Breast epithelium (tissue), 4 donors: ENCODE measurements around the gene XAGE5. TPM values are rescaled to one million over a fixed set of nuclear protein-coding genes. Genes with fewer than 3 reads are reported as not detected.
"Not testable (repeated sequence)": the region's sequence is repeated elsewhere in the genome, so short reads cannot be mapped to it uniquely, and the experiment has no call there.

Experiments
- DNase-seq, 2 donors: peaks; one replicate each; pipeline ENCODE4 v3.0.0-alpha.2; 2019; ENCODE audit warnings: low spot score in 2 of 2
- H3K27ac ChIP-seq, 2 donors: fragments of 200-600 bp; sonication (generic) in 1 of 2; one replicate each; pipeline ENCODE4 v1.5.1; 2016 to 2019; ENCODE audit warnings: mild to moderate bottlenecking in 1 of 2
- H3K27me3 ChIP-seq, 2 donors: fragments of 200-600 bp; sonication (generic) in 1 of 2; one replicate each; pipeline versions ENCODE4 v1.5.1 to v1.6.0; 2017 to 2019; ENCODE audit warnings: control low read depth in 1 of 2, mild to moderate bottlenecking in 1 of 2
- H3K36me3 ChIP-seq: fragments of 200-600 bp; one replicate; pipeline ENCODE4 v1.5.1; 2019
- H3K4me1 ChIP-seq, 2 donors: fragments of 200-600 bp; sonication (generic); one replicate each; pipeline ENCODE4 v1.5.1; 2016 to 2019; ENCODE audit warnings: control low read depth in 1 of 2
- H3K4me3 ChIP-seq, 3 donors: fragments of 200-600 bp; sonication (generic); 1 replicate in 2 of 3; 2 replicates in 1 of 3; pipeline ENCODE4 v1.5.1; 2016 to 2019; ENCODE audit warnings: mild to moderate bottlenecking in 3 of 3, moderate library complexity in 2 of 3
- H3K9me3 ChIP-seq, 2 donors: fragments of 200-600 bp; sonication (generic) in 1 of 2; one replicate each; pipeline ENCODE4 v1.5.1; 2016 to 2019; ENCODE audit warnings: control low read depth in 1 of 2
- POLR2A ChIP-seq: fragments of 450-650 bp; IDR thresholded peaks from one replicate; pipeline ENCODE4 v1.6.1; 2016; ENCODE audit warnings: antibody characterized with exemption, mild to moderate bottlenecking, moderate library complexity
- POLR2AphosphoS5 ChIP-seq, 3 donors: sonication (generic); formaldehyde crosslinking; IDR thresholded peaks; one replicate each; pipeline ENCODE4 v1.6.1; 2017; ENCODE audit warnings: antibody characterized with exemption in 3 of 3
- intact Hi-C: fragments of 100-400 bp; cut with DNase I; formaldehyde crosslinking; loops from one replicate; pipeline ENCODE4 v1.15.1; 2023; ENCODE audit warnings: low total_unique reads
- total RNA-seq, 3 donors: library from RNA; depleted of rRNA; stranded (reverse); fragments of >200 nt; gene quantifications; one replicate each; pipeline ENCODE4 v1.1.0, GENCODE V29; 2016
- TF ChIP-seq, protein P1 (sequence below), 3 donors: fragments of 450-650 bp; IDR thresholded peaks; one replicate each; pipeline ENCODE4 v1.5.1; 2016 to 2017; ENCODE audit warnings: antibody characterized with exemption in 3 of 3, mild to moderate bottlenecking in 3 of 3, moderate library complexity in 3 of 3

XAGE5 gene
- total RNA-seq, 3 donors from 2014 or later = not detected

- DNase-seq = no peak
- H3K27ac ChIP-seq = no peak overlapping the region
- TF ChIP-seq POLR2A = no peak
- TF ChIP-seq, protein P1, sequence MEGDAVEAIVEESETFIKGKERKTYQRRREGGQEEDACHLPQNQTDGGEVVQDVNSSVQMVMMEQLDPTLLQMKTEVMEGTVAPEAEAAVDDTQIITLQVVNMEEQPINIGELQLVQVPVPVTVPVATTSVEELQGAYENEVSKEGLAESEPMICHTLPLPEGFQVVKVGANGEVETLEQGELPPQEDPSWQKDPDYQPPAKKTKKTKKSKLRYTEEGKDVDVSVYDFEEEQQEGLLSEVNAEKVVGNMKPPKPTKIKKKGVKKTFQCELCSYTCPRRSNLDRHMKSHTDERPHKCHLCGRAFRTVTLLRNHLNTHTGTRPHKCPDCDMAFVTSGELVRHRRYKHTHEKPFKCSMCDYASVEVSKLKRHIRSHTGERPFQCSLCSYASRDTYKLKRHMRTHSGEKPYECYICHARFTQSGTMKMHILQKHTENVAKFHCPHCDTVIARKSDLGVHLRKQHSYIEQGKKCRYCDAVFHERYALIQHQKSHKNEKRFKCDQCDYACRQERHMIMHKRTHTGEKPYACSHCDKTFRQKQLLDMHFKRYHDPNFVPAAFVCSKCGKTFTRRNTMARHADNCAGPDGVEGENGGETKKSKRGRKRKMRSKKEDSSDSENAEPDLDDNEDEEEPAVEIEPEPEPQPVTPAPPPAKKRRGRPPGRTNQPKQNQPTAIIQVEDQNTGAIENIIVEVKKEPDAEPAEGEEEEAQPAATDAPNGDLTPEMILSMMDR (IDR thresholded peaks at IDR 0.05) = no peak
- TF ChIP-seq POLR2AphosphoS5 (IDR thresholded peaks at IDR 0.05) = no peak
- H3K4me3 ChIP-seq = no peak overlapping the region
- no peaks in the 10 kb centered on the region for H3K4me1 ChIP-seq
- peaks cover 0 to 43% of the 10 kb centered on the region in 2 donors for H3K27me3 ChIP-seq
- no peaks in the 10 kb centered on the region for H3K9me3 ChIP-seq
- no peaks in the 10 kb centered on the region for H3K36me3 ChIP-seq
- intact Hi-C loops = no loop called here
These were observed 13.5 kb downstream of the XAGE5 start for GRCh38 chrX:52824608-52825007.

DNA sequence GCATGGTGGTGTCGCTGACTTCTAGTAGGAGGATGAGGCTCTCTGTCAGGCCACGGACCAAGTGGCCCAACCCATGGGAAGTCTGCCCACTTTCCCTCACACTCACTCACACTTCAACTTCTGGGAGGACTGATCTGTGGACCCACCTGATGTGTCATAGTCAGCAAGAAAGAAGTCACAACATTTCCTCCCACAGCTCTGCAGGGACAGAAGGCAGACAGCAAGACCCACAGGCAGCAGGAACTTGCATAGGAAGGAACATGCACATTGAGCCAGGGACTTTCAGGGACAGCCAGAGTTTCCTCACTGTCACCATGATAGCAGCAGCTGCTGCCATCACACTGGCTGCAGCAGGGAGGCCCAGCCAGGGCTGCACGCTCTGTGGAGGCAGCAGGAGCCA lies 19.5 kb downstream of the XAGE5 start:
- Histone ChIP-seq H3K27me3 (peaks cover 0 to 47% of the 10 kb centered on the region in 2 donors), H3K4me1 (no peaks in the 10 kb centered on the region), H3K27ac (no peak overlapping the region), H3K9me3 (no peaks in the 10 kb centered on the region), H3K36me3 (no peaks in the 10 kb centered on the region), H3K4me3 (no peak overlapping the region)
- no peak for TF ChIP-seq POLR2A
- no peak for TF ChIP-seq POLR2AphosphoS5 (IDR thresholded peaks at IDR 0.05)
- TF ChIP-seq, protein P1 (IDR thresholded peaks at IDR 0.05) = no peak
- intact Hi-C loops = no loop called here
- no peak for DNase-seq

DNA sequence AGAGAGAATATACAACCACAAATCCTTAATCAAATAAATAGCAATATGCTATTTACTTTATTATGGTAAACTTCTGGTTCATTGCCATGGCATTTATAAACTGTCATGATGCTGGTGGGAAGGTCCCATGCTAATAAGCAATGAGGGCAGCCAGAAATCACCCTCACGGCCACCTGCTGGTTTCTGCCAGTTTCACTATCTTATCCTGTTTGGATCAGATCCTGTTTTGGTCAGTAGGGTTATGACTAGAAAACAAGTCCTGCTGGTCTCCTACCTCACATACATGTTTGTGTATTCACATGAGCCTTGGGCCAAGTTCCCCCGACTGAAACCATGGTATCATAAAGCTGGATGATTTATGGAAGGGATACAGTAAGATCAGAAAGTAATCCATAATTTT lies 28.1 kb downstream of the XAGE5 start:
- Histone ChIP-seq H3K27ac (no peak overlapping the region), H3K4me1 (no peaks in the 10 kb centered on the region), H3K27me3 (peaks cover 0 to 20% of the 10 kb centered on the region in 2 donors), H3K9me3 (no peaks in the 10 kb centered on the region), H3K36me3 (no peaks in the 10 kb centered on the region), H3K4me3 (no peak overlapping the region)
- TF ChIP-seq POLR2A (no peak), POLR2AphosphoS5 (IDR thresholded peaks at IDR 0.05) (no peak)
- TF ChIP-seq, protein P1 (IDR thresholded peaks at IDR 0.05) = no peak
- intact Hi-C loops = no loop called here
- DNase-seq = no peak

- H3K4me1 ChIP-seq, intact Hi-C loops, H3K27ac ChIP-seq, DNase-seq, H3K9me3 ChIP-seq, H3K4me3 ChIP-seq, H3K36me3 ChIP-seq: not testable (repeated sequence)
- peaks cover 0 to 21% of the 10 kb centered on the region in 2 donors for H3K27me3 ChIP-seq
These were observed 32.5 kb downstream of the XAGE5 start for GRCh38 chrX:52843619-52844018.

DNA sequence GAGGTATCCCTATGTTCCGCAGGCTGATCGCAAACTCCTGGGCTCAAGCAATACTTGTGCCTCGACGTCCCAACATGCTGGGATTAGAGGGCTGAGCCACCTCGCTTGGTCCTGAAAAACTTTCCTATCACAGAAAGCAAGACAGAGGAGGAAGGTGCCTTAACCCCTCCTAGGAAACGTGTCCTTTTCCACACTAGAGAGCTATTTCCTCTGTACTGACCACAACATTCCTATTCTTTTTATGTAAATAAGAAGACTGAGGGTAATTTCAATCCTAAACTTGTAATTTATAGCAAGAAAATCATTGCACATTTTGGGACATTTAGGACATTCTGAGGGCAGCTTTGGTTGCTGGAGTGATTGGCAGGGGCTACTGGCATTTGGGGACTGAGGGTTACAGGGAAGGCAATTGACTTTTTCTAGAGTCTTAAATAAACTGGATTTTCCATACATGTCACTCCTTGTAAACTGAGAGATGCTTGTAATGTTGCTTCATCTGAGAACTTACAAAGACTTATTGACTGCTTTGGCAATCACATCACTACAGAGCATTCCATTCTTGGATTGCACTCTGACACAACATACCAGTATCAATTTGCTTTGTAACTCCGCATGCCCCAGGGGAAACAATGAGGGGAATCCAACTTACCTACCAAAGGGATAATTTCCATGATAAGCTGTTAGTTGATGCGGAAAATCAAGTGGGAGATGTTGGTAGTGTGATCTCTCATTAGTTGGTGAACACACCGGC lies 41.2 kb downstream of the XAGE5 start:
- DNase-seq = no peak
- no peaks in the 10 kb centered on the region for H3K36me3 ChIP-seq
- peaks cover 0 to 70% of the 10 kb centered on the region in 2 donors for H3K27me3 ChIP-seq
- H3K27ac ChIP-seq = no peak overlapping the region
- no peaks in the 10 kb centered on the region for H3K4me1 ChIP-seq
- TF ChIP-seq POLR2AphosphoS5 (IDR thresholded peaks at IDR 0.05) (no peak), POLR2A (no peak)
- TF ChIP-seq, protein P1 (IDR thresholded peaks at IDR 0.05) = no peak
- no peak overlapping the region for H3K4me3 ChIP-seq
- intact Hi-C loops = no loop called here
- H3K9me3 ChIP-seq = peaks cover 0 to 11% of the 10 kb centered on the region in 2 donors

GRCh38 chrX:52856991-52857525 lies 46.0 kb downstream of the XAGE5 start:
- H3K27ac ChIP-seq, H3K4me3 ChIP-seq, H3K4me1 ChIP-seq, DNase-seq, H3K9me3 ChIP-seq, H3K36me3 ChIP-seq, intact Hi-C loops: not testable (repeated sequence)
- peaks cover 0 to 61% of the 10 kb centered on the region in 2 donors for H3K27me3 ChIP-seq
